HepG2 (cell line): ENCODE measurements around the gene UBE2O. TPM values are rescaled to one million over a fixed set of nuclear protein-coding genes. Genes with fewer than 3 reads are reported as not detected.

ENCODE experiments used
- ATAC-seq: fragments of 200-7000 bp; cut with Tn5 transposase; 3 replicates; pipeline ENCODE4 v1.9.1; 2020; ENCODE audit warnings: mild to moderate bottlenecking, moderate library complexity
- BruUV-seq: library from RNA; stranded (reverse); fragments of 400-500 nt; replicated peaks from 2 replicates; lab custom pipeline; 2021; lab: Mats Ljungman, UMichigan
- CTCF ChIA-PET: fragments of 300-600 bp; formaldehyde crosslinking; extraction: SDS; loops from one replicate; lab custom pipeline; 2021; ENCODE audit warnings: low total read pairs, inconsistent platforms, low intra/inter-chr PET ratio; lab: Yijun Ruan, JAX
- POLR2A ChIA-PET: fragments of 350-600 bp; sonication (Branson Sonifier 250); formaldehyde crosslinking; loops from one replicate; lab custom pipeline; 2020; ENCODE audit warnings: antibody characterized with exemption, inconsistent platforms; lab: Yijun Ruan, JAX
- DNase-seq: peaks from one replicate; pipeline ENCODE4 v3.0.0-alpha.2; 2015; ENCODE audit warnings: low spot score
- FAIRE-seq: peaks from 3 replicates; lab custom pipeline; 2011; peaks lifted over from hg19 to GRCh38; lab: Jason Lieb, UNC
- H2AFZ ChIP-seq: one replicate; pipeline ENCODE4 v1.6.1; 2011; ENCODE audit warnings: low read length, inconsistent platforms
- H3K27ac ChIP-seq: fragments of 300-600 bp; 3 replicates; pipeline ENCODE4 v1.8.0; 2011; ENCODE audit warnings: mixed run types, mild to moderate bottlenecking, mixed read lengths, low read length, inconsistent platforms; ENCODE audit not compliant: insufficient read depth; ENCODE audit errors: extremely low read length
- H3K27me3 ChIP-seq, 2 experiments: fragments of 200-600 bp in 1 of 2; 2 replicates in 1 of 2; 3 replicates in 1 of 2; pipeline versions ENCODE4 v1.6.0 to v1.8.0; 2011; ENCODE audit warnings: low read length in 2 of 2, mild to moderate bottlenecking in 2 of 2, moderate library complexity in 2 of 2, inconsistent platforms in 1 of 2; ENCODE audit not compliant: insufficient read depth in 2 of 2, control insufficient read depth in 1 of 2
- H3K36me3 ChIP-seq, 2 experiments: fragments of 200-600 bp in 1 of 2; replicated peaks in 1 of 2; 2 replicates in 1 of 2; 3 replicates in 1 of 2; pipeline versions ENCODE4 v1.5.1 to v1.8.0; 2011; ENCODE audit warnings: low read length in 2 of 2, inconsistent platforms in 1 of 2; ENCODE audit not compliant: insufficient read depth in 2 of 2, control insufficient read depth in 1 of 2
- H3K4me1 ChIP-seq: 2 replicates; pipeline ENCODE4 v1.5.1; 2012; ENCODE audit warnings: low read length, inconsistent platforms; ENCODE audit not compliant: insufficient read depth
- H3K4me2 ChIP-seq: 2 replicates; pipeline ENCODE4 v1.6.0; 2011; ENCODE audit warnings: low read depth, low read length, inconsistent platforms
- H3K4me3 ChIP-seq, 3 experiments: fragments of 200-600 bp in 1 of 3; sonication (generic), shearing (Covaris generic) in 1 of 3; replicated peaks in 1 of 3; 2 replicates each; pipeline ENCODE4 v1.5.1; 2011 to 2016; ENCODE audit warnings: low read length in 3 of 3, inconsistent platforms in 2 of 3, low read depth in 2 of 3, mild to moderate bottlenecking in 2 of 3, control low read depth in 1 of 3, mixed read lengths in 1 of 3; ENCODE audit not compliant: insufficient read depth in 1 of 3
- H3K79me2 ChIP-seq: one replicate; pipeline ENCODE4 v1.6.1; 2011; ENCODE audit warnings: low read length, inconsistent platforms; ENCODE audit not compliant: insufficient read depth
- H3K9ac ChIP-seq: 2 replicates; pipeline ENCODE4 v1.6.0; 2011; ENCODE audit warnings: mild to moderate bottlenecking, low read depth, low read length, inconsistent platforms; ENCODE audit not compliant: insufficient read depth
- H3K9me3 ChIP-seq: 2 replicates; pipeline ENCODE4 v1.5.1; 2012; ENCODE audit warnings: mild to moderate bottlenecking, low read length
- H4K20me1 ChIP-seq: 2 replicates; pipeline ENCODE4 v1.6.0; 2011; ENCODE audit warnings: inconsistent platforms, mild to moderate bottlenecking, low read length, moderate library complexity; ENCODE audit not compliant: insufficient read depth
- AGO2 ChIP-seq: fragments of 200-400 bp; formaldehyde crosslinking; optimal IDR thresholded peaks from 2 replicates; pipeline ENCODE3; 2017; ENCODE audit warnings: mild to moderate bottlenecking, low read depth, low read length, moderate library complexity
- ARNT2 ChIP-seq: sonication (generic); formaldehyde crosslinking; IDR thresholded peaks from 2 replicates; pipeline ENCODE4 v1.8.0; 2022; ENCODE audit warnings: mild to moderate bottlenecking, low read depth, missing genetic modification reagents, moderate library complexity
- EEA1 ChIP-seq: sonication (generic); formaldehyde crosslinking; IDR thresholded peaks from 2 replicates; pipeline ENCODE4 v1.5.1; 2020; ENCODE audit warnings: mild to moderate bottlenecking, missing genetic modification reagents, borderline replicate concordance
- HNRNPL ChIP-seq: fragments of 200-400 bp; formaldehyde crosslinking; IDR thresholded peaks from 2 replicates; pipeline ENCODE4 v1.6.1; 2017; ENCODE audit warnings: mild to moderate bottlenecking, low read depth, low read length
- IKZF1 ChIP-seq: fragments of 450-650 bp; IDR thresholded peaks from 2 replicates; pipeline ENCODE4 v1.7.1; 2016
- MTA1 ChIP-seq: sonication (generic); formaldehyde crosslinking; IDR thresholded peaks from 2 replicates; pipeline ENCODE4 v1.4.0; 2020; ENCODE audit warnings: missing genetic modification reagents, mild to moderate bottlenecking, borderline replicate concordance
- MYC ChIP-seq: sonication (generic); formaldehyde crosslinking; IDR thresholded peaks from 2 replicates; pipeline ENCODE4 v1.9.0; 2021; ENCODE audit warnings: missing genetic modification reagents, borderline replicate concordance
- NFKB2 ChIP-seq: sonication (generic); formaldehyde crosslinking; IDR thresholded peaks from 2 replicates; pipeline ENCODE4 v1.4.0; 2020; ENCODE audit warnings: missing genetic modification reagents, borderline replicate concordance
- WIZ ChIP-seq: sonication (generic); formaldehyde crosslinking; IDR thresholded peaks from 2 replicates; pipeline ENCODE4 v1.5.1; 2020; ENCODE audit warnings: mild to moderate bottlenecking, missing genetic modification reagents
- ZBTB7B ChIP-seq: sonication (generic); formaldehyde crosslinking; IDR thresholded peaks from 2 replicates; pipeline ENCODE4 v1.4.0; 2020; ENCODE audit warnings: missing genetic modification reagents
- ZNF652 ChIP-seq: IDR thresholded peaks from 2 replicates; pipeline ENCODE4 v1.6.1; 2016; ENCODE audit warnings: low read depth, borderline replicate concordance
- ZNF746 ChIP-seq: sonication (generic); formaldehyde crosslinking; IDR thresholded peaks from 2 replicates; pipeline ENCODE4 v1.8.0; 2022; ENCODE audit warnings: mild to moderate bottlenecking, missing genetic modification reagents
- WGBS: methylation state at CpG from one replicate; pipeline ENCODE4 v1.1.6; 2017; ENCODE audit warnings: low lambda C conversion rate; 5-methylcytosine and 5-hydroxymethylcytosine counted together
- in situ Hi-C: cut with HindIII; loops from 2 replicates; pipeline ENCODE4 v1.10.0; 2017; ENCODE audit warnings: low pct_unique_long_range_greater_than_20kb; ENCODE audit not compliant: extremely low pct_ligation_motif_present
- intact Hi-C: fragments of 100-400 bp; cut with micrococcal nuclease; formaldehyde crosslinking; loops from one replicate; pipeline ENCODE4 v1.10.0; 2022; ENCODE audit not compliant: unreplicated experiment
- polyA plus RNA-seq, 8 experiments: library from polyadenylated mRNA; depleted of rRNA in 3 of 8; stranded (reverse) in 7 of 8; unstranded in 1 of 8; fragments of >200 nt; fragmentation: Illumina TruSeq in 4 of 8; extraction: Trizol in 4 of 8; gene quantifications; 2 replicates each; pipeline versions ENCODE4 v1.2.1 to v1.2.3, GENCODE V29; 2011 to 2016; ENCODE audit warnings: low read depth in 4 of 8, missing spikeins in 1 of 8, mixed read lengths in 1 of 8; ENCODE audit not compliant: insufficient read depth in 1 of 8
- total RNA-seq, 5 experiments: library from RNA; depleted of rRNA; stranded (reverse); fragments of >200 nt; fragmentation: Illumina TruSeq; extraction: Trizol; gene quantifications; 2 replicates each; pipeline ENCODE4 v1.2.3, GENCODE V29; 2016; ENCODE audit warnings: low read depth in 1 of 5
- TF ChIP-seq, protein P1 (sequence below): sonication (generic); formaldehyde crosslinking; conservative IDR thresholded peaks from 2 replicates; pipeline ENCODE4 v1.4.0; 2020; ENCODE audit warnings: mild to moderate bottlenecking, missing genetic modification reagents, moderate library complexity
- TF ChIP-seq, protein P2 (sequence below): sonication (generic); formaldehyde crosslinking; IDR thresholded peaks from 2 replicates; pipeline ENCODE4 v1.5.1; 2020; ENCODE audit warnings: missing genetic modification reagents, mild to moderate bottlenecking, borderline replicate concordance
- TF ChIP-seq, protein P3 (sequence below): sonication (generic); formaldehyde crosslinking; IDR thresholded peaks from 2 replicates; pipeline ENCODE4 v1.5.1; 2020; ENCODE audit warnings: mild to moderate bottlenecking, missing genetic modification reagents, moderate library complexity

Gene UBE2O
- total and polyA plus RNA-seq, 2 of the 13 experiments (the other 11 are each of a cell fraction or from before 2014, with no cell fraction given) = 21.5 to 23.5 TPM

GRCh38 chr17:76469991-76470739 lies 17.2 kb upstream of the UBE2O start:
- ChIA-PET POLR2A (interaction anchor here (1.1 to 1.5 kb wide), 2 partner anchors 30 to 32 kb away, joined by 5 to 7 read pairs; partner anchors contain the start of gene RHBDF2), CTCF (no interaction called here)
- Histone ChIP-seq H2AFZ (no peak overlapping the region), H3K27me3 (peaks cover 0 to 3% of the 10 kb centered on the region in 2 experiments; a peak in 1 of 5 replicates), H4K20me1 (no peaks in the 10 kb centered on the region), H3K79me2 (no peaks in the 10 kb centered on the region), H3K9me3 (no peaks in the 10 kb centered on the region), H3K4me3 (no peak overlapping the region), H3K36me3 (peaks cover 0 to 6% of the 10 kb centered on the region in 2 experiments; a peak in 1 of 5 replicates), H3K4me1 (peaks cover 31% of the 10 kb centered on the region), H3K9ac (no peak overlapping the region), H3K27ac (no peak overlapping the region), H3K4me2 (no peak overlapping the region)
- peak; percentile 2; the same call in 1 of the 3 replicates for ATAC-seq
- intact Hi-C loops = no loop called here
- no peak for FAIRE-seq
- in situ Hi-C loops = loop anchor here (5.0 kb wide), 1 partner anchor 37 kb away; no protein-coding TSS in a partner anchor
- no TSS peak for BruUV-seq
- no peak for DNase-seq
- WGBS = 69% methylated on average over 12 of the region's 13 CpGs
- TF ChIP-seq HNRNPL (peak; percentile 80; the same call in 1 of the 2 replicates), EEA1 (CRISPR knock-in tag) (no peak), NFKB2 (CRISPR knock-in tag) (no peak), ZNF746 (CRISPR knock-in tag) (no peak), IKZF1 (no peak), ZNF652 (CRISPR knock-in tag) (no peak), AGO2 (peak; percentile 61), MYC (CRISPR knock-in tag) (peak; percentile 21; the same call in 1 of the 2 replicates), WIZ (CRISPR knock-in tag) (no peak), MTA1 (peak; percentile 43; the same call in 1 of the 2 replicates), ZBTB7B (CRISPR knock-in tag) (no peak), ARNT2 (CRISPR knock-in tag) (no peak)
- TF ChIP-seq, protein P1, sequence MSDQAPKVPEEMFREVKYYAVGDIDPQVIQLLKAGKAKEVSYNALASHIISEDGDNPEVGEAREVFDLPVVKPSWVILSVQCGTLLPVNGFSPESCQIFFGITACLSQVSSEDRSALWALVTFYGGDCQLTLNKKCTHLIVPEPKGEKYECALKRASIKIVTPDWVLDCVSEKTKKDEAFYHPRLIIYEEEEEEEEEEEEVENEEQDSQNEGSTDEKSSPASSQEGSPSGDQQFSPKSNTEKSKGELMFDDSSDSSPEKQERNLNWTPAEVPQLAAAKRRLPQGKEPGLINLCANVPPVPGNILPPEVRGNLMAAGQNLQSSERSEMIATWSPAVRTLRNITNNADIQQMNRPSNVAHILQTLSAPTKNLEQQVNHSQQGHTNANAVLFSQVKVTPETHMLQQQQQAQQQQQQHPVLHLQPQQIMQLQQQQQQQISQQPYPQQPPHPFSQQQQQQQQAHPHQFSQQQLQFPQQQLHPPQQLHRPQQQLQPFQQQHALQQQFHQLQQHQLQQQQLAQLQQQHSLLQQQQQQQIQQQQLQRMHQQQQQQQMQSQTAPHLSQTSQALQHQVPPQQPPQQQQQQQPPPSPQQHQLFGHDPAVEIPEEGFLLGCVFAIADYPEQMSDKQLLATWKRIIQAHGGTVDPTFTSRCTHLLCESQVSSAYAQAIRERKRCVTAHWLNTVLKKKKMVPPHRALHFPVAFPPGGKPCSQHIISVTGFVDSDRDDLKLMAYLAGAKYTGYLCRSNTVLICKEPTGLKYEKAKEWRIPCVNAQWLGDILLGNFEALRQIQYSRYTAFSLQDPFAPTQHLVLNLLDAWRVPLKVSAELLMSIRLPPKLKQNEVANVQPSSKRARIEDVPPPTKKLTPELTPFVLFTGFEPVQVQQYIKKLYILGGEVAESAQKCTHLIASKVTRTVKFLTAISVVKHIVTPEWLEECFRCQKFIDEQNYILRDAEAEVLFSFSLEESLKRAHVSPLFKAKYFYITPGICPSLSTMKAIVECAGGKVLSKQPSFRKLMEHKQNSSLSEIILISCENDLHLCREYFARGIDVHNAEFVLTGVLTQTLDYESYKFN (CRISPR knock-in tag) = peak; percentile 35; the same call in 1 of the 2 replicates
- TF ChIP-seq, protein P2, sequence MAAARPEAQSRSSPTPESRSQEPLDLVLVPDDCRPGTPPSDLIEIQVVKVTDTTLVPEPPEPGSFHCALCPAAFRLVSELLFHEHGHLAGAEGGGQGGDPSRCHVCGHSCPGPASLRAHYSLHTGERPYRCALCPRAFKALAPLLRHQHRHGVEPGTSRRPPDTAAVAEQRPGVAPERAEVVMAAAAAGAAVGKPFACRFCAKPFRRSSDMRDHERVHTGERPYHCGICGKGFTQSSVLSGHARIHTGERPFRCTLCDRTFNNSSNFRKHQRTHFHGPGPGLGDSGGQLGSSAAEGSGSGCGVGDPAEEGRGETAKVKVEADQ (CRISPR knock-in tag) = 0 out of 2 replicates have a peak, but pooled peaks have one; percentile 59
- TF ChIP-seq, protein P3, sequence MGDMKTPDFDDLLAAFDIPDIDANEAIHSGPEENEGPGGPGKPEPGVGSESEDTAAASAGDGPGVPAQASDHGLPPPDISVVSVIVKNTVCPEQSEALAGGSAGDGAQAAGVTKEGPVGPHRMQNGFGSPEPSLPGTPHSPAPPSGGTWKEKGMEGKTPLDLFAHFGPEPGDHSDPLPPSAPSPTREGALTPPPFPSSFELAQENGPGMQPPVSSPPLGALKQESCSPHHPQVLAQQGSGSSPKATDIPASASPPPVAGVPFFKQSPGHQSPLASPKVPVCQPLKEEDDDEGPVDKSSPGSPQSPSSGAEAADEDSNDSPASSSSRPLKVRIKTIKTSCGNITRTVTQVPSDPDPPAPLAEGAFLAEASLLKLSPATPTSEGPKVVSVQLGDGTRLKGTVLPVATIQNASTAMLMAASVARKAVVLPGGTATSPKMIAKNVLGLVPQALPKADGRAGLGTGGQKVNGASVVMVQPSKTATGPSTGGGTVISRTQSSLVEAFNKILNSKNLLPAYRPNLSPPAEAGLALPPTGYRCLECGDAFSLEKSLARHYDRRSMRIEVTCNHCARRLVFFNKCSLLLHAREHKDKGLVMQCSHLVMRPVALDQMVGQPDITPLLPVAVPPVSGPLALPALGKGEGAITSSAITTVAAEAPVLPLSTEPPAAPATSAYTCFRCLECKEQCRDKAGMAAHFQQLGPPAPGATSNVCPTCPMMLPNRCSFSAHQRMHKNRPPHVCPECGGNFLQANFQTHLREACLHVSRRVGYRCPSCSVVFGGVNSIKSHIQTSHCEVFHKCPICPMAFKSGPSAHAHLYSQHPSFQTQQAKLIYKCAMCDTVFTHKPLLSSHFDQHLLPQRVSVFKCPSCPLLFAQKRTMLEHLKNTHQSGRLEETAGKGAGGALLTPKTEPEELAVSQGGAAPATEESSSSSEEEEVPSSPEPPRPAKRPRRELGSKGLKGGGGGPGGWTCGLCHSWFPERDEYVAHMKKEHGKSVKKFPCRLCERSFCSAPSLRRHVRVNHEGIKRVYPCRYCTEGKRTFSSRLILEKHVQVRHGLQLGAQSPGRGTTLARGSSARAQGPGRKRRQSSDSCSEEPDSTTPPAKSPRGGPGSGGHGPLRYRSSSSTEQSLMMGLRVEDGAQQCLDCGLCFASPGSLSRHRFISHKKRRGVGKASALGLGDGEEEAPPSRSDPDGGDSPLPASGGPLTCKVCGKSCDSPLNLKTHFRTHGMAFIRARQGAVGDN (CRISPR knock-in tag) = peak; percentile 45
